HL-60 (cell line): ENCODE data around the gene FHL5.

ENCODE experiments used
- CTCF ChIP-seq: IDR thresholded peaks from one replicate; pipeline ENCODE4 v1.5.1; 2011; ENCODE audit warnings: low read length, control low read depth, inconsistent platforms; ENCODE audit not compliant: insufficient read depth
- POLR2AphosphoS5 ChIP-seq: IDR thresholded peaks from 2 replicates; pipeline ENCODE4 v1.6.1; 2012; ENCODE audit warnings: low read depth
- SPI1 ChIP-seq: IDR thresholded peaks from 2 replicates; pipeline ENCODE4 v1.6.1; 2012; ENCODE audit warnings: low read depth, mild to moderate bottlenecking, borderline replicate concordance

GRCh38 chr6:96611342-96611991 lies 48.5 kb downstream of the FHL5 start:
- TF ChIP-seq POLR2AphosphoS5 (no peak), CTCF (no peak), SPI1 (no peak)
